AG09319 (cell line): ENCODE measurements around the gene DHX30.

ENCODE experiments used
- DNase-seq: peaks from one replicate; pipeline ENCODE4 v3.0.0-alpha.2; 2010; ENCODE audit warnings: low read depth; ENCODE audit errors: extremely low read depth
- CTCF ChIP-seq: IDR thresholded peaks from 2 replicates; pipeline ENCODE4 v1.5.1; 2011; ENCODE audit warnings: low read depth, mild to moderate bottlenecking, inconsistent platforms, low read length, moderate library complexity

The DHX30 gene

GRCh38 chr3:47846186-47846879, 43.4 kb downstream of the DHX30 start:
- no peak for DNase-seq
- TF ChIP-seq CTCF: no peak

GRCh38 chr3:47846880-47847248, 43.9 kb downstream of the DHX30 start:
- TF ChIP-seq CTCF: no peak
- DNase-seq: no peak

- no peak for TF ChIP-seq CTCF
- no peak for DNase-seq
Measured at GRCh38 chr3:47847260-47847659, 44.3 kb downstream of the DHX30 start.

- no peak for DNase-seq
- TF ChIP-seq CTCF: no peak
Measured at GRCh38 chr3:47847801-47848518, 45.0 kb downstream of the DHX30 start.

GRCh38 chr3:47848599-47849117, 45.7 kb downstream of the DHX30 start:
- no peak for TF ChIP-seq CTCF
- no peak for DNase-seq

- TF ChIP-seq CTCF: no peak
- no peak for DNase-seq
Measured at GRCh38 chr3:47849186-47849698, 46.3 kb downstream of the DHX30 start.
